Fibroblast of skin of right biceps (primary cell): ENCODE results near the gene CTXN1.

Experiments used
- DNase-seq: peaks from one replicate; pipeline ENCODE4 v3.0.0-alpha.2; 2013

CTXN1 gene

GRCh38 chr19:7912697-7913564, 13.0 kb downstream of the CTXN1 start:
- DNase-seq = no peak

- no peak for DNase-seq
Measured at GRCh38 chr19:7912144-7912696, 13.7 kb downstream of the CTXN1 start.

GRCh38 chr19:7911508-7912143, 14.3 kb downstream of the CTXN1 start:
- no peak for DNase-seq

GRCh38 chr19:7910321-7911161, 15.4 kb downstream of the CTXN1 start:
- no peak for DNase-seq

- DNase-seq = no peak
Measured at GRCh38 chr19:7909471-7910067, 16.4 kb downstream of the CTXN1 start.

GRCh38 chr19:7908742-7909461, 17.0 kb downstream of the CTXN1 start:
- no peak for DNase-seq

- DNase-seq = no peak
Measured at GRCh38 chr19:7908078-7908699, 17.7 kb downstream of the CTXN1 start.

GRCh38 chr19:7907544-7907943, 18.4 kb downstream of the CTXN1 start:
- no peak for DNase-seq

- DNase-seq = no peak
Measured at GRCh38 chr19:7907122-7907521, 18.8 kb downstream of the CTXN1 start.

GRCh38 chr19:7905859-7906258, 20.1 kb downstream of the CTXN1 start:
- no peak for DNase-seq

- no peak for DNase-seq
Measured at GRCh38 chr19:7905268-7905667, 20.7 kb downstream of the CTXN1 start.

- peak; percentile 28 for DNase-seq
Measured at GRCh38 chr19:7904074-7905020, 21.6 kb downstream of the CTXN1 start.

GRCh38 chr19:7903244-7904073, 22.5 kb downstream of the CTXN1 start, which contains the start of gene MAP2K7:
Gene MAP2K7, plus strand, starts transcription at chr19:7903877. Its CDS starts 68 bp downstream, at chr19:7903945.
- DNase-seq = peak; percentile 98

- no peak for DNase-seq
Measured at GRCh38 chr19:7902796-7903243, 23.1 kb downstream of the CTXN1 start.

- no peak for DNase-seq
Measured at GRCh38 chr19:7901337-7901736, 24.6 kb downstream of the CTXN1 start.

- no peak for DNase-seq
Measured at GRCh38 chr19:7900931-7901330, 25.0 kb downstream of the CTXN1 start.

GRCh38 chr19:7900401-7900870, 25.5 kb downstream of the CTXN1 start:
- no peak for DNase-seq

- DNase-seq = no peak
Measured at GRCh38 chr19:7899751-7900378, 26.1 kb downstream of the CTXN1 start.
